ENCODE measurements around the gene SNX5. TPM values are rescaled to one million over a fixed set of nuclear protein-coding genes. Genes with fewer than 3 reads are reported as not detected.

SNX5 gene
- total and polyA plus RNA-seq, 2 of the 8 experiments (the other 6 are each of a cell fraction or from before 2014, with no cell fraction given) = 155 to 194 TPM

DNA sequence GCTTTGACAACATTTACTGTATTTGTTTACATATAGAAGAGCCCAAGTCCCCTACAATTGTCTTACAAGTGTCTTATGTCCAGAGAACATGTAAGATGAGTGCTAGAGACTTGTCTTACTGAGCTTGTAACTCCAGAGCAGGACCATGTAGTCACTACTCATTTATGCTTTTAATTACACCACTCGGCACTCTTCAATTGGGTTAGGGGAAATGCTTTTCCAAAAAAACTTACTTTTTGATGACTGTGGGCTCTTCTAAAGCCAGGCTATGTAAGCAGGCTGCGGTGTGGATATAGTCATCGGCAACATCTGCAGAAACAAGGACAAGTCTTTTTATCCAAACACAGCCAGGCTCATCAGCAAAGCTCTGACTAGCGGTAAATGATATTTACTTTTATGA lies 18.7 kb downstream of the SNX5 start:
- Histone ChIP-seq H3K79me1 (ENCODE audit: low read depth, low read length) (peaks cover 4% of the 10 kb centered on the region; the same call in 1 of the 2 replicates), H4K8ac (ENCODE audit: extremely low read depth, insufficient read depth, low read length) (no peak overlapping the region), H3K23me2 (ENCODE audit: low read depth, low read length) (no peaks in the 10 kb centered on the region), H3K4ac (replicated peaks; ENCODE audit: insufficient read length, low read depth, low read length) (no peak overlapping the region), H3K4me2 (ENCODE audit: insufficient read depth in 1 of 2, low read depth in 2 of 2, low read length in 2 of 2) (no peak overlapping the region), H3K18ac (ENCODE audit: extremely low read depth, low read length) (no peak overlapping the region), H3K9me3 (ENCODE audit: insufficient read depth in 2 of 2, low read depth in 1 of 2, low read length in 1 of 2) (no peaks in the 10 kb centered on the region), H3K4me1 (replicated peaks in 1 of 4; ENCODE audit: control insufficient read depth in 3 of 4, insufficient read depth in 4 of 4, low read length in 3 of 4) (no peaks in the 10 kb centered on the region), H2BK120ac (replicated peaks; ENCODE audit: low read depth, low read length) (no peak overlapping the region), H3K23ac (ENCODE audit: insufficient read length) (no peak overlapping the region), H4K91ac (replicated peaks; ENCODE audit: insufficient read length, low read length) (no peak overlapping the region), H2AFZ (ENCODE audit: low read length) (no peak overlapping the region), H2BK12ac (ENCODE audit: low read depth, low read length) (no peak overlapping the region), H3K79me2 (ENCODE audit: control insufficient read depth in 1 of 2, insufficient read depth in 2 of 2, low read length in 2 of 2) (peaks cover 12 to 88% of the 10 kb centered on the region in 2 experiments; a peak in 3 of 4 replicates), H4K20me1 (replicated peaks in 1 of 2; ENCODE audit: control insufficient read depth in 1 of 2, insufficient read depth in 2 of 2, low read length in 2 of 2) (peaks cover 19 to 28% of the 10 kb centered on the region in 2 experiments), H3K9ac (replicated peaks in 1 of 4; ENCODE audit: extremely low read depth in 1 of 4, low read depth in 3 of 4, low read length in 3 of 4) (no peak overlapping the region), H4K5ac (ENCODE audit: insufficient read length, low read depth, low read length) (no peak overlapping the region), H3K56ac (replicated peaks; ENCODE audit: insufficient read length, low read depth, low read length) (no peak overlapping the region), H2AK5ac (ENCODE audit: low read depth, low read length) (no peak overlapping the region), H3K36me3 (ENCODE audit: control insufficient read depth in 2 of 4, insufficient read depth in 4 of 4, low read length in 3 of 4) (peaks cover 71 to 100% (median 97%) of the 10 kb centered on the region in 4 experiments), H3K14ac (ENCODE audit: insufficient read length) (no peak overlapping the region), H3K27ac (ENCODE audit: low read depth, low read length) (no peak overlapping the region), H2BK5ac (ENCODE audit: low read depth, low read length) (no peak overlapping the region), H3K27me3 (replicated peaks in 1 of 4; ENCODE audit: control insufficient read depth in 3 of 4, extremely low read depth in 1 of 4, insufficient read depth in 3 of 4, low read length in 3 of 4) (no peaks in the 10 kb centered on the region), H2BK20ac (ENCODE audit: low read length) (no peak overlapping the region), H2BK15ac (ENCODE audit: low read length) (no peak overlapping the region), H3K4me3 (ENCODE audit: extremely low read depth in 1 of 4, insufficient read depth in 2 of 4, low read depth in 3 of 4, low read length in 4 of 4) (no peak overlapping the region)
- CTCF ChIA-PET (ENCODE audit: partially characterized antibody) = interaction anchor here (0.7 to 4.5 kb wide), 2 partner anchors 11 to 46 kb away, joined by 3 to 25 read pairs; no protein-coding TSS in a partner anchor
- POLR2A ChIA-PET (ENCODE audit: partially characterized antibody) = interaction anchor here (1.2 to 7.3 kb wide), 4 partner anchors 9 to 19 kb away, joined by 3 to 65 read pairs (median 9); partner anchors contain the start of genes MGME1 and SNX5
- no peak for DNase-seq (ENCODE audit: low read depth in 1 of 2, low spot score in 2 of 2)
- no peak for TF ChIP-seq RAD21 (IDR thresholded peaks at IDR 0.05 in 1 of 2, conservative IDR thresholded peaks at IDR 0.05 in 1 of 2; ENCODE audit: low read depth in 2 of 2, low read length in 2 of 2)
- TF ChIP-seq RFX5 (IDR thresholded peaks at IDR 0.05; ENCODE audit: borderline replicate concordance, low read depth, low read length) = no peak
- TF ChIP-seq CTBP2 (IDR thresholded peaks at IDR 0.05; ENCODE audit: borderline replicate concordance, insufficient read depth, insufficient read length, low read length) = no peak
- TF ChIP-seq SUZ12 (IDR thresholded peaks at IDR 0.05; ENCODE audit: low read length) = no peak
- TF ChIP-seq FOSL1 (IDR thresholded peaks at IDR 0.05; ENCODE audit: insufficient read depth, low read depth, low read length) = no peak
- 92% methylated on average over 4 of the region's 4 CpGs; no CpG with 5 or more reads in 1 of the 2 experiments for WGBS, 2 experiments (ENCODE audit: extremely low coverage in 1 of 2, insufficient coverage in 1 of 2, insufficient read length in 1 of 2, insufficient replicate concordance in 2 of 2, low coverage in 1 of 2, low lambda C conversion rate in 2 of 2, missing lambda C conversion rate in 1 of 2)
- FAIRE-seq = no peak
